Measurements from ENCODE around the gene POLR2J2. TPM values are rescaled to one million over a fixed set of nuclear protein-coding genes. Genes with fewer than 3 reads are reported as not detected.
"Not testable (repeated sequence)": the region's sequence is repeated elsewhere in the genome, so short reads cannot be mapped to it uniquely, and the experiment has no call there.

POLR2J2 gene
- total RNA-seq, 1 experiment from 2014 or later: 12.7 TPM

- H3K9me3 ChIP-seq; CTCF ChIA-PET; H3K36me3 Mint-ChIP-seq (ENCODE audit: insufficient read depth, unreplicated experiment); H3K36me3 ChIP-seq (ENCODE audit: control insufficient read depth, insufficient read depth, low read length); H3K4me1 Mint-ChIP-seq (ENCODE audit: low read depth, unreplicated experiment); H3K4me1 ChIP-seq; intact Hi-C loops (cut with micrococcal nuclease; ENCODE audit: unreplicated experiment); BruUV-seq (replicated peaks); H3K27me3 ChIP-seq (replicated peaks; ENCODE audit: control insufficient read depth, insufficient read depth, low read length); H3K27ac Mint-ChIP-seq (ENCODE audit: unreplicated experiment); H3K9me3 Mint-ChIP-seq (ENCODE audit: unreplicated experiment); H3K27me3 Mint-ChIP-seq (ENCODE audit: insufficient read depth, unreplicated experiment); DNase-seq; H3K4me3 Mint-ChIP-seq (ENCODE audit: unreplicated experiment); POLR2A ChIA-PET: not testable (repeated sequence)
- H3K4me3 ChIP-seq (ENCODE audit: low read depth, low read length): peak overlapping the region; percentile 22; the same call in 1 of the 2 replicates
These were observed 18.2 kb upstream of the POLR2J2 start for GRCh38 chr7:102689436-102690282.

GRCh38 chr7:102688299-102689036 lies 17.0 kb upstream of the POLR2J2 start:
- H3K36me3 Mint-ChIP-seq (ENCODE audit: insufficient read depth, unreplicated experiment); H3K9me3 ChIP-seq; H3K4me3 Mint-ChIP-seq (ENCODE audit: unreplicated experiment); intact Hi-C loops (cut with micrococcal nuclease; ENCODE audit: unreplicated experiment); POLR2A ChIA-PET; H3K36me3 ChIP-seq (ENCODE audit: control insufficient read depth, insufficient read depth, low read length); H3K4me3 ChIP-seq (ENCODE audit: low read depth, low read length); H3K4me1 Mint-ChIP-seq (ENCODE audit: low read depth, unreplicated experiment); H3K9me3 Mint-ChIP-seq (ENCODE audit: unreplicated experiment); H3K27me3 ChIP-seq (replicated peaks; ENCODE audit: control insufficient read depth, insufficient read depth, low read length); H3K27ac Mint-ChIP-seq (ENCODE audit: unreplicated experiment); BruUV-seq (replicated peaks); DNase-seq; CTCF ChIA-PET; H3K4me1 ChIP-seq; H3K27me3 Mint-ChIP-seq (ENCODE audit: insufficient read depth, unreplicated experiment): not testable (repeated sequence)

- intact Hi-C loops (cut with micrococcal nuclease; ENCODE audit: unreplicated experiment); H3K27ac Mint-ChIP-seq (ENCODE audit: unreplicated experiment); CTCF ChIA-PET; H3K4me1 Mint-ChIP-seq (ENCODE audit: low read depth, unreplicated experiment); H3K4me3 ChIP-seq (ENCODE audit: low read depth, low read length); POLR2A ChIA-PET; H3K27me3 Mint-ChIP-seq (ENCODE audit: insufficient read depth, unreplicated experiment); H3K4me3 Mint-ChIP-seq (ENCODE audit: unreplicated experiment); H3K4me1 ChIP-seq; DNase-seq; H3K36me3 Mint-ChIP-seq (ENCODE audit: insufficient read depth, unreplicated experiment); BruUV-seq (replicated peaks); H3K9me3 Mint-ChIP-seq (ENCODE audit: unreplicated experiment); H3K27me3 ChIP-seq (replicated peaks; ENCODE audit: control insufficient read depth, insufficient read depth, low read length); H3K9me3 ChIP-seq; H3K36me3 ChIP-seq (ENCODE audit: control insufficient read depth, insufficient read depth, low read length): not testable (repeated sequence)
These were observed 11.1 kb upstream of the POLR2J2 start for GRCh38 chr7:102682560-102682959.

GRCh38 chr7:102680780-102681179 lies 9.3 kb upstream of the POLR2J2 start:
- CTCF ChIA-PET; H3K9me3 ChIP-seq; POLR2A ChIA-PET; H3K4me3 Mint-ChIP-seq (ENCODE audit: unreplicated experiment); H3K4me1 ChIP-seq; DNase-seq; H3K27me3 ChIP-seq (replicated peaks; ENCODE audit: control insufficient read depth, insufficient read depth, low read length); H3K27me3 Mint-ChIP-seq (ENCODE audit: insufficient read depth, unreplicated experiment); H3K36me3 ChIP-seq (ENCODE audit: control insufficient read depth, insufficient read depth, low read length); H3K4me1 Mint-ChIP-seq (ENCODE audit: low read depth, unreplicated experiment); intact Hi-C loops (cut with micrococcal nuclease; ENCODE audit: unreplicated experiment); BruUV-seq (replicated peaks); H3K36me3 Mint-ChIP-seq (ENCODE audit: insufficient read depth, unreplicated experiment); H3K9me3 Mint-ChIP-seq (ENCODE audit: unreplicated experiment); H3K4me3 ChIP-seq (ENCODE audit: low read depth, low read length); H3K27ac Mint-ChIP-seq (ENCODE audit: unreplicated experiment): not testable (repeated sequence)

DNA sequence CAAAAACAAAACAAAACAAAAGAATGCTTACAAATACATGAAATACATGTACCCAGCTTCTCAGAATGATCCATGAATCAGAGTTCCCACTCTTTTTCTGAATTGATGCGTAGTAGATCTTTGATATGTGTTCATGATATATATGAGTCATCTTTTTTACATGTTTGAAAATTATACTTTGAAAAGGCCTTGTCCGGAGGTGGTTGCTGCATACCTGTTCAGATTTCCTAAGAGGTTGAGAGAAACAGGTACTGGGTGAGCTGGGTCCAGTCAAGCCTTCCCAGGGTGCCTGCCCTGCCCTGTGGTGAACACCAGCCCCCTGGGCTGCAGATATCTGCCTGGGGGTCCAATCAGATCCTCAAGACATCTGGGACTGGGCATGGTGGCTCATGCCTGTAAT lies 4.1 kb upstream of the POLR2J2 start:
- H3K4me3 ChIP-seq (ENCODE audit: low read depth, low read length); H3K4me1 Mint-ChIP-seq (ENCODE audit: low read depth, unreplicated experiment); H3K27me3 Mint-ChIP-seq (ENCODE audit: insufficient read depth, unreplicated experiment); DNase-seq; H3K4me1 ChIP-seq; CTCF ChIA-PET; intact Hi-C loops (cut with micrococcal nuclease; ENCODE audit: unreplicated experiment); BruUV-seq (replicated peaks); H3K27me3 ChIP-seq (replicated peaks; ENCODE audit: control insufficient read depth, insufficient read depth, low read length); H3K27ac Mint-ChIP-seq (ENCODE audit: unreplicated experiment); H3K9me3 Mint-ChIP-seq (ENCODE audit: unreplicated experiment); H3K36me3 ChIP-seq (ENCODE audit: control insufficient read depth, insufficient read depth, low read length); H3K9me3 ChIP-seq; H3K36me3 Mint-ChIP-seq (ENCODE audit: insufficient read depth, unreplicated experiment); POLR2A ChIA-PET; H3K4me3 Mint-ChIP-seq (ENCODE audit: unreplicated experiment): not testable (repeated sequence)

DNA sequence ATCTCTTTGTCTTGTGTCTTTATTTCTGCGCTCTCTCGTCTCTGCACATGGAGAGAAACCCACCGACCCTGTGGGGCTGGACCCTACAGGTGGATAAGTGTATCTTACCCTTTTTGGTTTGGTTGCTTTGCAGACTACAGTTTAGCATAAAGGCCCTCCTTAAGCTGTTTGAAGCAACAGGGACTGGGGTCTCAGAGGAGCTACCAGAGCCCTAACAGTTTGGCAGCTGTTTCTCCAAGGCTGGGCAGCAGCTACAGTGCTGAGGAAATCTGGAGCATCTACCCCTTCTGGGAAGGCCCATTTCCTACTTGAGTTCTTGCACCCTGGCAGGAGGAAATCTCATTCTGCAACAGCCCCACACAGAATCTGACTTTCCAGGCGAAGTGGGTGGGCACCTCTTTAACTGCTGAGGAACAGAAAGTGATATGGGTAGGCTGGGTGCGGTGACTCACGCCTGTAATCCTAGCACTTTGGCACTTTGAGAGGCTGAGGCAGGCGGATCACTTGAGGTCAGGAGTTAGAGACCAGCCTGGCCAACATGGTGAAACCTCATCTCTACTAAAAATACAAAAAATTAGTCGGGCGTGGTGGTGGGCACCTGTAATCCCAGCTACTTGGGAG lies 2.1 kb upstream of the POLR2J2 start:
- POLR2A ChIA-PET; H3K27ac Mint-ChIP-seq (ENCODE audit: unreplicated experiment); H3K4me1 Mint-ChIP-seq (ENCODE audit: low read depth, unreplicated experiment); H3K9me3 ChIP-seq; CTCF ChIA-PET; DNase-seq; BruUV-seq (replicated peaks); H3K9me3 Mint-ChIP-seq (ENCODE audit: unreplicated experiment); intact Hi-C loops (cut with micrococcal nuclease; ENCODE audit: unreplicated experiment); H3K27me3 ChIP-seq (replicated peaks; ENCODE audit: control insufficient read depth, insufficient read depth, low read length); H3K36me3 Mint-ChIP-seq (ENCODE audit: insufficient read depth, unreplicated experiment); H3K27me3 Mint-ChIP-seq (ENCODE audit: insufficient read depth, unreplicated experiment); H3K4me3 Mint-ChIP-seq (ENCODE audit: unreplicated experiment); H3K36me3 ChIP-seq (ENCODE audit: control insufficient read depth, insufficient read depth, low read length); H3K4me1 ChIP-seq; H3K4me3 ChIP-seq (ENCODE audit: low read depth, low read length): not testable (repeated sequence)

GRCh38 chr7:102671956-102672307 lies 469 bp upstream of the POLR2J2 start:
- BruUV-seq (replicated peaks); H3K4me3 Mint-ChIP-seq (ENCODE audit: unreplicated experiment); H3K9me3 Mint-ChIP-seq (ENCODE audit: unreplicated experiment); POLR2A ChIA-PET; H3K9me3 ChIP-seq; H3K36me3 Mint-ChIP-seq (ENCODE audit: insufficient read depth, unreplicated experiment); intact Hi-C loops (cut with micrococcal nuclease; ENCODE audit: unreplicated experiment); DNase-seq; CTCF ChIA-PET; H3K27ac Mint-ChIP-seq (ENCODE audit: unreplicated experiment); H3K27me3 Mint-ChIP-seq (ENCODE audit: insufficient read depth, unreplicated experiment); H3K36me3 ChIP-seq (ENCODE audit: control insufficient read depth, insufficient read depth, low read length); H3K4me1 Mint-ChIP-seq (ENCODE audit: low read depth, unreplicated experiment); H3K27me3 ChIP-seq (replicated peaks; ENCODE audit: control insufficient read depth, insufficient read depth, low read length); H3K4me1 ChIP-seq; H3K4me3 ChIP-seq (ENCODE audit: low read depth, low read length): not testable (repeated sequence)
